Measurements from ENCODE around the gene ISX. TPM values are rescaled to one million over a fixed set of nuclear protein-coding genes. Genes with fewer than 3 reads are reported as not detected.

The ISX gene
- polyA plus RNA-seq, 1 donor from 2014 or later: not detected

- Histone ChIP-seq H3K4me2 (ENCODE audit: low read length) (no peak overlapping the region), H3K9me2 (ENCODE audit: insufficient read depth, low read length) (no peaks in the 10 kb centered on the region), H3K36me3 (ENCODE audit: insufficient read depth, low read length) (no peaks in the 10 kb centered on the region), H3F3A (ENCODE audit: insufficient read depth, low read length, poor library complexity, severe bottlenecking) (no peaks in the 10 kb centered on the region), H3K27ac (ENCODE audit: low read length) (no peak overlapping the region), H3K9me3 (ENCODE audit: low read length) (no peaks in the 10 kb centered on the region), H2AFZ (ENCODE audit: low read depth, low read length) (no peak overlapping the region), H3K9ac (ENCODE audit: low read length) (no peak overlapping the region), H3K27me3 (ENCODE audit: insufficient read depth, low read depth, low read length) (no peaks in the 10 kb centered on the region), H3K4me3 (ENCODE audit: low read length) (no peak overlapping the region), H3K79me2 (replicated peaks; ENCODE audit: insufficient read depth, low read length) (no peaks in the 10 kb centered on the region), H4K20me1 (ENCODE audit: insufficient read depth) (no peaks in the 10 kb centered on the region)
- TF ChIP-seq EZH2 (IDR thresholded peaks at IDR 0.05; ENCODE audit: borderline replicate concordance, insufficient read depth, low read length, poor library complexity, severe bottlenecking) (no peak), POLR2AphosphoS5 (IDR thresholded peaks at IDR 0.05) (no peak), EP300 (conservative IDR thresholded peaks at IDR 0.05; ENCODE audit: poor library complexity, severe bottlenecking) (no peak), RAD21 (conservative IDR thresholded peaks at IDR 0.05) (no peak), SMC3 (conservative IDR thresholded peaks at IDR 0.05; ENCODE audit: poor library complexity) (no peak), CTCF (IDR thresholded peaks at IDR 0.05; ENCODE audit: poor library complexity, severe bottlenecking) (no peak), TAF1 (IDR thresholded peaks at IDR 0.05; ENCODE audit: low read depth) (no peak), MXI1 (conservative IDR thresholded peaks at IDR 0.05; ENCODE audit: poor library complexity, severe bottlenecking) (no peak)
Observed at GRCh38 chr22:35115515-35115914, 49.6 kb downstream of the ISX start.

- H3K36me3 ChIP-seq (ENCODE audit: insufficient read depth, low read length): no peaks in the 10 kb centered on the region
- H3K4me2 ChIP-seq (ENCODE audit: low read length): no peak overlapping the region
- no peaks in the 10 kb centered on the region for H3K9me2 ChIP-seq (ENCODE audit: insufficient read depth, low read length)
- no peaks in the 10 kb centered on the region for H4K20me1 ChIP-seq (ENCODE audit: insufficient read depth)
- TF ChIP-seq SMC3 (conservative IDR thresholded peaks at IDR 0.05; ENCODE audit: poor library complexity) (no peak), REST (IDR thresholded peaks at IDR 0.05; ENCODE audit: borderline replicate concordance) (no peak), MXI1 (conservative IDR thresholded peaks at IDR 0.05; ENCODE audit: poor library complexity, severe bottlenecking) (no peak), RAD21 (conservative IDR thresholded peaks at IDR 0.05) (no peak), CTCF (IDR thresholded peaks at IDR 0.05; ENCODE audit: poor library complexity, severe bottlenecking) (no peak), POLR2AphosphoS5 (IDR thresholded peaks at IDR 0.05) (no peak), EZH2 (IDR thresholded peaks at IDR 0.05; ENCODE audit: borderline replicate concordance, insufficient read depth, low read length, poor library complexity, severe bottlenecking) (no peak), TAF1 (IDR thresholded peaks at IDR 0.05; ENCODE audit: low read depth) (no peak), EP300 (conservative IDR thresholded peaks at IDR 0.05; ENCODE audit: poor library complexity, severe bottlenecking) (no peak)
- no peak overlapping the region for H3K9ac ChIP-seq (ENCODE audit: low read length)
- no peak overlapping the region for H2AFZ ChIP-seq (ENCODE audit: low read depth, low read length)
- no peaks in the 10 kb centered on the region for H3K79me2 ChIP-seq (replicated peaks; ENCODE audit: insufficient read depth, low read length)
- no peaks in the 10 kb centered on the region for H3F3A ChIP-seq (ENCODE audit: insufficient read depth, low read length, poor library complexity, severe bottlenecking)
- H3K27me3 ChIP-seq (ENCODE audit: insufficient read depth, low read depth, low read length): no peaks in the 10 kb centered on the region
- H3K27ac ChIP-seq (ENCODE audit: low read length): no peak overlapping the region
- H3K4me3 ChIP-seq (ENCODE audit: low read length): no peak overlapping the region
- H3K9me3 ChIP-seq (ENCODE audit: low read length): no peaks in the 10 kb centered on the region
Observed at GRCh38 chr22:35116269-35116668, 50.3 kb downstream of the ISX start.
